KMS-11 (cell line): ENCODE results near the gene FNDC4.
"Not testable (repeated sequence)": the region's sequence is repeated elsewhere in the genome, so short reads cannot be mapped to it uniquely, and the experiment has no call there.

Source experiments
- H2AFZ ChIP-seq: fragments of 200-600 bp; sonication (generic); 2 replicates; pipeline ENCODE4 v1.6.1; 2016; ENCODE audit warnings: antibody characterized with exemption, mixed run types, low read depth
- H3K27ac ChIP-seq: fragments of 200-600 bp; sonication (generic); 2 replicates; pipeline ENCODE4 v1.6.1; 2016; ENCODE audit warnings: mild to moderate bottlenecking, mixed run types
- H3K27me3 ChIP-seq: fragments of 200-600 bp; sonication (generic); 2 replicates; pipeline ENCODE4 v1.6.1; 2017; ENCODE audit warnings: mild to moderate bottlenecking, low read depth, mixed run types, moderate library complexity; ENCODE audit not compliant: insufficient read depth
- H3K36me3 ChIP-seq: fragments of 200-600 bp; sonication (generic); 2 replicates; pipeline ENCODE4 v1.6.1; 2017; ENCODE audit warnings: mild to moderate bottlenecking, mixed run types; ENCODE audit not compliant: insufficient read depth
- H3K4me1 ChIP-seq: fragments of 200-600 bp; sonication (generic); 2 replicates; pipeline ENCODE4 v1.6.1; 2016; ENCODE audit warnings: mild to moderate bottlenecking, low read depth, mixed run types; ENCODE audit not compliant: poor library complexity, severe bottlenecking
- H3K4me2 ChIP-seq: fragments of 200-600 bp; sonication (generic); 2 replicates; pipeline ENCODE4 v1.7.0; 2016; ENCODE audit warnings: mild to moderate bottlenecking, mixed run types
- H3K4me3 ChIP-seq: fragments of 200-600 bp; sonication (generic); IDR thresholded peaks from 2 replicates; pipeline ENCODE4 v1.6.1; 2017; ENCODE audit warnings: low read depth, low read length, mixed read lengths; ENCODE audit not compliant: insufficient read depth
- H3K79me2 ChIP-seq: fragments of 200-600 bp; sonication (generic); 2 replicates; pipeline ENCODE4 v1.6.1; 2016; ENCODE audit warnings: low read depth, mixed run types; ENCODE audit not compliant: insufficient read depth
- H3K9ac ChIP-seq: fragments of 200-600 bp; sonication (generic); 2 replicates; pipeline ENCODE4 v1.6.1; 2016; ENCODE audit warnings: mild to moderate bottlenecking, mixed run types
- H4K20me1 ChIP-seq: fragments of 200-600 bp; sonication (generic); 2 replicates; pipeline ENCODE4 v1.6.1; 2016; ENCODE audit warnings: mild to moderate bottlenecking, mixed run types; ENCODE audit not compliant: insufficient read depth
- TF ChIP-seq, protein P1 (sequence below): fragments of 200-600 bp; sonication (generic); conservative IDR thresholded peaks from 2 replicates; pipeline ENCODE4 v1.6.1; 2017; ENCODE audit warnings: low read depth, mild to moderate bottlenecking, antibody characterized with exemption, low read length, moderate library complexity, mixed read lengths

The FNDC4 gene, protein sequence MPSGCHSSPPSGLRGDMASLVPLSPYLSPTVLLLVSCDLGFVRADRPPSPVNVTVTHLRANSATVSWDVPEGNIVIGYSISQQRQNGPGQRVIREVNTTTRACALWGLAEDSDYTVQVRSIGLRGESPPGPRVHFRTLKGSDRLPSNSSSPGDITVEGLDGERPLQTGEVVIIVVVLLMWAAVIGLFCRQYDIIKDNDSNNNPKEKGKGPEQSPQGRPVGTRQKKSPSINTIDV

DNA sequence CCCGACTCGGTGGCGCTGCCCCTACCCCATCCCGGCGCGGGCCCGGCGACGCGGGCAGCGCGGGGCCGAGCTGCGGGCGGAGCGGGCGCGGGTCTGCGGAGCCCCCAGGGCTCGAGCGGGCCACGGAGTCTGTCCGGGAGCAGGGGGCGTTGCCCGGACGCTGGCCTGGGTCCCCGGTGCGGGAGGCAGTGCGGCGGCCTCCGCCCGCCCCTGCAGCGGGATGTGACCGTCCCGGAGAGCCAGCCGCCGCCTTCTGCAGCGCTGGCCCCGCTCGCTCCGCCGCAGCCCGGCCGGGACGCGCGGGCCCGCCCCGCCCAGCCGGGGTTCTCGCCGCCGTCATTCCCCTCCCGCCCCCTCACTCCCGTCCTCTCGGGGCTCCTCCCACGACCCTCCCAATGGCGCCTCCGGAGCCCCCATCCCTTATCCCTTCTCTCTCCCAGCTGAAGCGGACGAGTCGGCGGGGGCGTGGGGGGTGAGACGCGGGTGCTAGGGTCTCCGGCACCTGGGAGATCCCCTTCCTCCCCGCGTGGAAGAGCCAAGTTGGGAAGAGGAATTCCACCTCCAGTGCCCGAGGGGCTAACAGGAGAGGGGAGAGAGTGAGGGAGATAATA lies at the start of gene FNDC4:
TSS of gene FNDC4 (minus strand) at position 257 of the 611 bp plus-strand sequence. CDS start 521 bp downstream, outside the sequence.
- Histone ChIP-seq H3K79me2 (no peaks in the 10 kb centered on the region), H3K4me2 (no peak within 1 kb of the TSS), H3K36me3 (no peaks in the 10 kb centered on the region), H2AFZ (no peak within 1 kb of the TSS), H3K9ac (no peak within 1 kb of the TSS), H3K4me3 (no peak within 1 kb of the TSS), H3K27me3 (no peaks in the 10 kb centered on the region), H4K20me1 (no peaks in the 10 kb centered on the region), H3K4me1 (peaks cover 4% of the 10 kb centered on the region), H3K27ac (no peak within 1 kb of the TSS)
- TF ChIP-seq, protein P1, sequence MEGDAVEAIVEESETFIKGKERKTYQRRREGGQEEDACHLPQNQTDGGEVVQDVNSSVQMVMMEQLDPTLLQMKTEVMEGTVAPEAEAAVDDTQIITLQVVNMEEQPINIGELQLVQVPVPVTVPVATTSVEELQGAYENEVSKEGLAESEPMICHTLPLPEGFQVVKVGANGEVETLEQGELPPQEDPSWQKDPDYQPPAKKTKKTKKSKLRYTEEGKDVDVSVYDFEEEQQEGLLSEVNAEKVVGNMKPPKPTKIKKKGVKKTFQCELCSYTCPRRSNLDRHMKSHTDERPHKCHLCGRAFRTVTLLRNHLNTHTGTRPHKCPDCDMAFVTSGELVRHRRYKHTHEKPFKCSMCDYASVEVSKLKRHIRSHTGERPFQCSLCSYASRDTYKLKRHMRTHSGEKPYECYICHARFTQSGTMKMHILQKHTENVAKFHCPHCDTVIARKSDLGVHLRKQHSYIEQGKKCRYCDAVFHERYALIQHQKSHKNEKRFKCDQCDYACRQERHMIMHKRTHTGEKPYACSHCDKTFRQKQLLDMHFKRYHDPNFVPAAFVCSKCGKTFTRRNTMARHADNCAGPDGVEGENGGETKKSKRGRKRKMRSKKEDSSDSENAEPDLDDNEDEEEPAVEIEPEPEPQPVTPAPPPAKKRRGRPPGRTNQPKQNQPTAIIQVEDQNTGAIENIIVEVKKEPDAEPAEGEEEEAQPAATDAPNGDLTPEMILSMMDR = no peak

DNA sequence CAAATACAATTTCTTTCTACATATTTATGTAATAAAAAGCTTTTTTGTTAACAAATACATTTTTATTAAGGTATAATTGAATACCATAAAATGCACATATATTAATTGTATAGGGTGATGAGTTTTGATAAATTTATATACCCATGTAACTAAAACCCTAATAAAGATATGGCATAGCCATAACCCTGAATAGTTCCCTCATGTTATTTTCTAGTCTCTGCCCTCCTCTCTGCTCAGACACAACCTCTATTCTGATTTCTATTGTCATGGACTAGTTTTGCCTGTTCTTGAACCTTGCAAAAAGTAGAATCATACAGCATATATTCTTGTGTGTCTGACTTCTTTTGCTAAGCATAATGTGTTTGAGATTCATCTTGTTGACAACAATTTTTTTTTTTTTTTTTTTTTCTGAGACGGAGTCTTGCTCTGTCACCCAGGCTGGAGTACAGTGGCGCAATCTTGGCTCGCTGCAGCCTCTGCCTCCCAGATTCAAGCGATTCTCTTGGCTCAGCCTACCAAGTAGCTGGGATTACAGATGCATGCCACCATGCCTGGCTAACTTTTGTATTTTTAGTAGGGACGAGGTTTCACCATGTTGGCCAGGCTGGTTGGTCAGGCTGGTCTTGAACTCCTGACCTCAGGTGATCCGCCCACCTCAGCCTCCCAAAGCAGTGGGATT lies 49.3 kb upstream of the FNDC4 start:
- no peaks in the 10 kb centered on the region for H3K79me2 ChIP-seq
- no peak overlapping the region for H3K9ac ChIP-seq
- H2AFZ ChIP-seq = no peak overlapping the region
- H3K36me3 ChIP-seq = no peaks in the 10 kb centered on the region
- H3K4me3 ChIP-seq = no peak overlapping the region
- H4K20me1 ChIP-seq = no peaks in the 10 kb centered on the region
- TF ChIP-seq, protein P1 = no peak
- no peaks in the 10 kb centered on the region for H3K4me1 ChIP-seq
- H3K27me3 ChIP-seq = no peaks in the 10 kb centered on the region
- H3K4me2 ChIP-seq = no peak overlapping the region
- H3K27ac ChIP-seq = no peak overlapping the region

DNA sequence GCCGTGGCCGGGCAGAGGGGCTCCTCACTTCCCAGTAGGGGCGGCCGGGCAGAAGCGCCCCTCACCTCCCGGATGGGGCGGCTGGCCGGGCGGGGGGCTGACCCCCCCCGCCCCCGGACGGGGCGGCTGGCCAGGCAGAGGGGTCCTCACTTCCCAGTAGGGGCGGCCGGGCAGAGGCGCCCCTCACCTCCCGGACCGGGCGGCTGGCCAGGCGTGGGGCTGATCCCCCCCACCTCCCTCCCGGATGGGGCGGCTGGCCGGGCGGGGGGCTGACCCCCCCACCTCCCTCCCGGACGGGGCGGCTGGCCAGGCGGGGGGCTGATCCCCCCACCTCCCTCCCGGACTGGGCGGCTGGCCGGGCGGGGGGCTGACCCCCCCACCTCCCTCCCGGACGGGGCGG lies 44.6 kb upstream of the FNDC4 start:
- H2AFZ ChIP-seq, H3K36me3 ChIP-seq, H3K79me2 ChIP-seq, H3K9ac ChIP-seq, H3K4me3 ChIP-seq, H3K27ac ChIP-seq, H3K4me2 ChIP-seq, H4K20me1 ChIP-seq, H3K4me1 ChIP-seq, H3K27me3 ChIP-seq: not testable (repeated sequence)

DNA sequence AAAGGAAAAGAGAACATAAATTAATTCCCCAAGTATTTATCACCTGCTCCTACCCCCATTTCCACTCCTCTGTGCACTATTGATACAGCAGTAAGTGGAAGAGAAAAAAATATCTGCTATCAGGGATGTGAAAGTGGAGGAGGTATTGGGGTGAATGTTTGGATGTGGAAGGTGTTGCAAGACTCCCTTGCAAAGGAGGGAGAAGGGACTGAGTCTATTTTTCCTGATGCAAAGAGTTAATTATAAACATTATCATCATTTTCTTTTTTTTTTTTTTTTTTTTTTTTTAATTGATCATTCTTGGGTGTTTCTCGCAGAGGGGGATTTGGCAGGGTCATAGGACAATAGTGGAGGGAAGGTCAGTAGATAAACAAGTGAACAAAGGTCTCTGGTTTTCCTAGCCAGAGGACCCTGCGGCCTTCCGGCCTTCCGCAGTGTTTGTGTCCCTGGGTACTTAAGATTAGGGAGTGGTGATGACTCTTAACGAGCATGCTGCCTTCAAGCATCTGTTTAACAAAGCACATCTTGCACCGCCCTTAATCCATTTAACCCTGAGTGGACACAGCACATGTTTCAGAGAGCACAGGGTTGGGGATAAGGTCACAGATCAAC lies 43.9 kb upstream of the FNDC4 start:
- H2AFZ ChIP-seq, H3K4me2 ChIP-seq, H3K36me3 ChIP-seq, H3K4me3 ChIP-seq, H3K27ac ChIP-seq, H3K27me3 ChIP-seq, H4K20me1 ChIP-seq, H3K4me1 ChIP-seq, H3K79me2 ChIP-seq, H3K9ac ChIP-seq: not testable (repeated sequence)

DNA sequence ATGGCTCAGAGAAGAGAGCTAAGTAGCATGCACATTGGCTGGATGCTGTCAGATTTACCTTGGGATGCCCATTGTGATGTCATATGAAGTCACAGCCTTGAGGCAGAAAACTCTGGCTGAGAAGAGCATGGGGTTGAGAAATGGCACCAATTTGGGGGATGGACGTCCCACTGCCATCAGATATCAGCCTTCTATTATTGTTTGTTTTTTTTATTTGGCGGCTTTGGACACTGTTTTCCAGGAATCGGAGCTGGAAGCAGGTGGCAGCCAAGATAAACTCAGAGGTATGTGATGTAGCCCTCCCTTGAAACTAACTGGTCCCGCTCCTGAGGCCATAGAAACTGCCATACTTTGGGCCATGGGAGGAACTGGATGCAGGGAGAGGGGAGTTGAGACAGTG lies 42.3 kb upstream of the FNDC4 start:
- Histone ChIP-seq H3K36me3 (no peaks in the 10 kb centered on the region), H3K9ac (no peak overlapping the region), H3K27ac (no peak overlapping the region), H4K20me1 (no peaks in the 10 kb centered on the region), H3K27me3 (no peaks in the 10 kb centered on the region), H2AFZ (no peak overlapping the region), H3K4me1 (no peaks in the 10 kb centered on the region), H3K4me2 (no peak overlapping the region), H3K4me3 (no peak overlapping the region), H3K79me2 (no peaks in the 10 kb centered on the region)
- TF ChIP-seq, protein P1 = no peak
